Breast epithelium (tissue), 3 donors: ENCODE data around the gene LRRC4C.

ENCODE experiments used
- POLR2A ChIP-seq: fragments of 450-650 bp; IDR thresholded peaks from one replicate; pipeline ENCODE4 v1.6.1; 2016; ENCODE audit warnings: antibody characterized with exemption, mild to moderate bottlenecking, moderate library complexity
- TF ChIP-seq, protein P1 (sequence below), 3 donors: fragments of 450-650 bp; IDR thresholded peaks; one replicate each; pipeline ENCODE4 v1.5.1; 2016 to 2017; ENCODE audit warnings: antibody characterized with exemption in 3 of 3, mild to moderate bottlenecking in 3 of 3, moderate library complexity in 3 of 3

DNA sequence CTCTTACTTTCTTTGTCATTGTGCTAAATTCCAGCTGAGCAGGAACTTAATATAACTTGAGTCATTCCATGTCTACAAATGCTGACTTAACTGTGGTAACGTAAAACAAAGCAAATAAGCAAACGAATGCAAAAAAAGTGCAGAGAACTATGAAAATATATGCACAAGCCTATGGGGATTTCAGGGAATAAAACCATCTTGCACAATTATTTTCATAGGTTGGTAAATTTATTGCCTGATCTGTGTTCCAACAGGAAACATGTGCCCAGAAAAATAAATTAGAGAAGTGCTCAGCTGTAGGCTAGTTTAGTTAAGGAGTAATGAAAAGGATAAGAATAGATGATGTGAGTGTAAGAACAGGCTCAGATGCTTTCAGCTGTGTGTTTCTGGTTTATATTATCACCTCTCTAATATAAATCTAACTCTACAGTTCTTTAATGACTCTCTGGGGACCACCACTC, 1169.3 kb downstream of the LRRC4C start:
- TF ChIP-seq, protein P1, sequence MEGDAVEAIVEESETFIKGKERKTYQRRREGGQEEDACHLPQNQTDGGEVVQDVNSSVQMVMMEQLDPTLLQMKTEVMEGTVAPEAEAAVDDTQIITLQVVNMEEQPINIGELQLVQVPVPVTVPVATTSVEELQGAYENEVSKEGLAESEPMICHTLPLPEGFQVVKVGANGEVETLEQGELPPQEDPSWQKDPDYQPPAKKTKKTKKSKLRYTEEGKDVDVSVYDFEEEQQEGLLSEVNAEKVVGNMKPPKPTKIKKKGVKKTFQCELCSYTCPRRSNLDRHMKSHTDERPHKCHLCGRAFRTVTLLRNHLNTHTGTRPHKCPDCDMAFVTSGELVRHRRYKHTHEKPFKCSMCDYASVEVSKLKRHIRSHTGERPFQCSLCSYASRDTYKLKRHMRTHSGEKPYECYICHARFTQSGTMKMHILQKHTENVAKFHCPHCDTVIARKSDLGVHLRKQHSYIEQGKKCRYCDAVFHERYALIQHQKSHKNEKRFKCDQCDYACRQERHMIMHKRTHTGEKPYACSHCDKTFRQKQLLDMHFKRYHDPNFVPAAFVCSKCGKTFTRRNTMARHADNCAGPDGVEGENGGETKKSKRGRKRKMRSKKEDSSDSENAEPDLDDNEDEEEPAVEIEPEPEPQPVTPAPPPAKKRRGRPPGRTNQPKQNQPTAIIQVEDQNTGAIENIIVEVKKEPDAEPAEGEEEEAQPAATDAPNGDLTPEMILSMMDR (IDR thresholded peaks at IDR 0.05) = no peak
- no peak for TF ChIP-seq POLR2A
